ENCODE data around the gene DIO3.

DIO3 gene

DNA sequence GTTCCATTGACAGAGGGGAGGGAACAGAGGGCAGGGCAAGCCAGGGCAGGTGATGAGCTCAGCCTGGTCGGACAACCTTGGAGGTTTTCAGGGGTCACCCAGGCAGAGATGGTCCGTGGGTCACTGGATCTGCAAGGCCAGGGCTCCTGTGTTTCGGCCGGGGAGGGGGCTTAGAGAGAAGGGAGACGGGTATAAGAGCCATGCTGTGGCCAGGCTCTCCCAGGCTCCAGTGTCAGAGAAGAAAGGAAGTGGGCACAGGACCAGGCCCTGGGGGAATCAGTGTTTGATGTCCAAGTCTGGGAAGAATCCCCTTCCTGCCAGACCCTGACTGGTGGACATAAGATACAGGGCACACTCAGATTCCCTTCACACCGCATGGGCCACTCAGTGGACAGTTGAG, 36.9 kb downstream of the DIO3 start:
- no peak for DNase-seq (ENCODE audit: low spot score)

- DNase-seq (ENCODE audit: low spot score): no peak
Observed at GRCh38 chr14:101598571-101599233, 37.4 kb downstream of the DIO3 start.

DNA sequence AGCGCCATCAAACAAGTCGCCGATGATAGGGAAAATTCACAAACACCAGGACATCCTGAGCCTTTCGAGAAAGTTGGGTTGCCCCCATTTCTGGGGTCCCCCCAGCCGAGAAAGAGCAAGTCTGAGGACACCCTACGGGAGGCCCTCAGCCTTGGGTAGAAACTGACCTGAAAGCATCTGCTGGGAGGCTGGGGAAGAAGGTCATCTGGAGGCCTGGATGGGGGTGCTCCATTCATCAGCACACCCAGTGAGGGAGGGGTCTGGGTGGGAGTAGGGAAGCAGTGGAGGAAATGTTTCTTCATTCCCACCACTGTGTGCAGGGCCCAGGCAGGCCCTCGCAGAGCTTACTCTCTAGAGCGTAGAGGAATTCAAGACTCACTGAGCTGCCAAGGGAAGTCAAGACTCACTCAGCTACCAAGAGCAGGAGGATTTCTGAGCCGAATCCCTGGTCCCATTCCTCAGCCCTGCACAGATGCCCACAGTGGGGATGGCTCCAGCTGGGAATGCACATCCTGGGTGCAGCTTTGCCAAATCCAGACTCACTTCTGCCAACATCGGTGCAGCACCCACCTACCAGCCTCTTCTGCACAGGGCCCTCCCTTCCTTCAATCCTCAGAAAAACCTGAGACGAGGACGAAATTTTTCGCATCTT, 38.1 kb downstream of the DIO3 start:
- DNase-seq (ENCODE audit: low spot score): no peak

- no peak for DNase-seq (ENCODE audit: low spot score)
Observed at GRCh38 chr14:101600336-101600890, 39.1 kb downstream of the DIO3 start.

- DNase-seq (ENCODE audit: low spot score): no peak
Observed at GRCh38 chr14:101600891-101601605, 39.8 kb downstream of the DIO3 start.

DNA sequence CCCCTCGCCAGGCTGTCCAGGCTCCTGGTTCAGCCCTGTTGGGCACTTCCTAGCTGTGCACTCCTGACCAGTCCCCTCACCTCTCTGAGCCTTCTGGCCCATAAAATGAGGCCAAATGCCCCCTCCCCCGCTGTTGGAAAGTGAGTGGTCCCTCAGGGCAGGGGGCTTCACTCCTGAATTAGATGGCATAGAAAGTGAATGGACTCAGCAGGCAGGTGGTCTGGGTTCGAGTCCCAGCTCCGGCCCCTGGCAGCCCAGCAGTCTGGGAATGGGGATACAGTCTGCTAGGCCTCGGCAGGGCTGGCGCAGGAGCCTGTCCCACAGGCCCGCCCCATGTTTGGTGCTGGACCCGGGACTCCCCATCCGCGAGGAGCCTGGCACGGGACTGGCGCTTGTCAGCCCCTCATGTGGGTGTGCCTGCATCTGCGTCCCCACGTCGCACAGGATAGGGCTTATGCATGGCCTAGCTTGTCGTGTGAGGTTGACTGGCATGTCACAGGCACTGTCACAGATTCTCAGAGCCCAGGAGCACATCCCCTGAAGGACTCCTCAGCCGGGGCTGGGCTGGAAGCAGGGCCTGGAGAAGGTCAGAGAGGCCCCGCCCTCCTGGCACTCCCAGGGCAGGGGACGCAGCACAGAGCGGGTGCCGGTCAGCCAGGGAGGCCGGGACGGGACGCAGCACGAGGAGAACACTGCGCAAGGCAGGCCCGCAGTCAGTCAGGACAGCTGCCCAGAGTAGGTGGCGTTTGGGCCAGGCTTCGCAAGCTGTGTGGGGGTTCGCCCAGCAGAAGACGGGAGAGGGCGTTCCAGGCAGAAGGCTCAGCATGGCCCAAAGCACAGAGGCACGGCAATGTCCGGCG, 40.5 kb downstream of the DIO3 start:
- no peak for DNase-seq (ENCODE audit: low spot score)

GRCh38 chr14:101602466-101602840, 41.2 kb downstream of the DIO3 start:
- DNase-seq (ENCODE audit: low spot score): no peak

DNA sequence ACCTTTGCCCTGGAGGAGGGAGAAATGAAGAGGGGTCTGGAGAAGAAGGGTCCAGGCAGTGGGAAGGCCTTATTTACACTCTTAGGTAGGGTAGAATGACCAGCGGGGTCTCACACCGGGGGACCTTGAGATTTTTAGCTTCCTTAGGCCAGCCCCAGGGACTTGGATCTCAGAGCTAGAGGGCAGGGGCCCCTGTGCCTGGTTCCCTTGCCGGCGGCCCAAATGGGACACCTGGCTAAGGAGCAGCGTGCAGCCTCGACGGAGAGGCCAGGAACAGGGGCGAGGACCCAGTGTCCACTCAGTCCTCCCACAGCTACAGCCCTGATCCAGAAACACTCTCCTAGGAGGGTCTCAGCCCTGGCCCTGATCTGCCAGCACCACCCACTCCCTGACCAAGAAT, 41.8 kb downstream of the DIO3 start:
- DNase-seq (ENCODE audit: low spot score): no peak

- no peak for DNase-seq (ENCODE audit: low spot score)
Observed at GRCh38 chr14:101604228-101604934, 43.1 kb downstream of the DIO3 start.

- DNase-seq (ENCODE audit: low spot score): no peak
Observed at GRCh38 chr14:101604935-101605780, 43.9 kb downstream of the DIO3 start.

GRCh38 chr14:101605836-101606235, 44.5 kb downstream of the DIO3 start:
- no peak for DNase-seq (ENCODE audit: low spot score)

Measured in SK-N-DZ (cell line).